Osteocyte (in vitro differentiated cells): ENCODE measurements around the gene ANKRD53. TPM values are rescaled to one million over a fixed set of nuclear protein-coding genes. Genes with fewer than 3 reads are reported as not detected.

Source experiments
- DNase-seq: peaks from one replicate; pipeline ENCODE4 v3.0.0; 2021; ENCODE audit warnings: mixed read lengths; ENCODE audit not compliant: unreplicated experiment; ENCODE audit errors: extremely low spot score
- H3K27ac Mint-ChIP-seq: one replicate; pipeline ENCODE4 v1.8.0; 2021; ENCODE audit warnings: mild to moderate bottlenecking, mixed read lengths; ENCODE audit not compliant: unreplicated experiment
- H3K27me3 Mint-ChIP-seq: one replicate; pipeline ENCODE4 v1.8.0; 2021; ENCODE audit warnings: mixed read lengths; ENCODE audit not compliant: unreplicated experiment
- H3K36me3 Mint-ChIP-seq: one replicate; pipeline ENCODE4 v1.8.0; 2021; ENCODE audit warnings: mixed read lengths; ENCODE audit not compliant: unreplicated experiment
- H3K4me1 Mint-ChIP-seq: one replicate; pipeline ENCODE4 v1.8.0; 2021; ENCODE audit warnings: mixed read lengths; ENCODE audit not compliant: unreplicated experiment
- H3K4me3 Mint-ChIP-seq: one replicate; pipeline ENCODE4 v1.8.0; 2021; ENCODE audit warnings: mild to moderate bottlenecking, moderate library complexity, mixed read lengths; ENCODE audit not compliant: unreplicated experiment
- H3K9me3 Mint-ChIP-seq: one replicate; pipeline ENCODE4 v1.8.0; 2021; ENCODE audit warnings: mixed read lengths; ENCODE audit not compliant: unreplicated experiment
- CTCF ChIP-seq: fragments of 200-600 bp; sonication (generic); IDR thresholded peaks from 2 replicates; pipeline ENCODE4 v1.5.0; 2021; ENCODE audit warnings: antibody characterized with exemption, mild to moderate bottlenecking, moderate library complexity
- total RNA-seq: library from RNA; stranded (reverse); gene quantifications from 2 replicates; pipeline ENCODE4 v1.2.1, GENCODE V29; 2021

The ANKRD53 gene
- total RNA-seq, 1 donor from 2014 or later = 2.7 TPM

DNA sequence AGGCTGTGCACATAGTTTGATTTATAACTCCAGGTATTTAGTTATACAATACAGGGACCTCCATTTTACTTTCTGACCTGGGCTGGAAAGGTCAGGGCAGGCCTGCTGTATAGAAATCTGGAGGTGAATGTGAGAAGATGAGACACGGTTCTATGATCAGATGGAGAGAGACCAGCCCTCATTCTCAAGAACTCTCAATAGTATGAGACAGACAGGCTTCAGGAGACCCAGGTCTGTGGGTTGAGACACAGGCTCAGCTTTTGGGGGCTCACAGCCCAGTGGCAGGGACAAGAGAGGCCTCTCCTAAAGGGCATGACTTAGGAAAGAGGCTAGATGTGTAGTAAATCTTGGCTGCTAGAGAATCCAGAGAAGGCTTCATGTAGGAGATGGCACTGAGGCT lies 43.4 kb upstream of the ANKRD53 start:
- DNase-seq = peak; percentile 34
- Mint-ChIP-seq H3K36me3 (peaks cover 8% of the 10 kb centered on the region), H3K4me3 (no peak overlapping the region), H3K27me3 (no peaks in the 10 kb centered on the region), H3K4me1 (no peaks in the 10 kb centered on the region), H3K9me3 (no peaks in the 10 kb centered on the region), H3K27ac (no peak overlapping the region)
- no peak for TF ChIP-seq CTCF

- TF ChIP-seq CTCF = no peak
- peak; percentile 53 for DNase-seq
- no peak within 1 kb of the TSS for H3K27ac Mint-ChIP-seq
- H3K4me1 Mint-ChIP-seq = no peaks in the 10 kb centered on the region
- peaks cover 8% of the 10 kb centered on the region for H3K36me3 Mint-ChIP-seq
- H3K9me3 Mint-ChIP-seq = no peaks in the 10 kb centered on the region
- H3K27me3 Mint-ChIP-seq = no peaks in the 10 kb centered on the region
- H3K4me3 Mint-ChIP-seq = no peak within 1 kb of the TSS
Observed at GRCh38 chr2:70935468-70936164, 42.8 kb upstream of the ANKRD53 start, which contains the start of gene ATP6V1B1. ATP6V1B1 (plus strand) TSS chr2:70935900; CDS start chr2:70935955, 55 bp downstream.

DNA sequence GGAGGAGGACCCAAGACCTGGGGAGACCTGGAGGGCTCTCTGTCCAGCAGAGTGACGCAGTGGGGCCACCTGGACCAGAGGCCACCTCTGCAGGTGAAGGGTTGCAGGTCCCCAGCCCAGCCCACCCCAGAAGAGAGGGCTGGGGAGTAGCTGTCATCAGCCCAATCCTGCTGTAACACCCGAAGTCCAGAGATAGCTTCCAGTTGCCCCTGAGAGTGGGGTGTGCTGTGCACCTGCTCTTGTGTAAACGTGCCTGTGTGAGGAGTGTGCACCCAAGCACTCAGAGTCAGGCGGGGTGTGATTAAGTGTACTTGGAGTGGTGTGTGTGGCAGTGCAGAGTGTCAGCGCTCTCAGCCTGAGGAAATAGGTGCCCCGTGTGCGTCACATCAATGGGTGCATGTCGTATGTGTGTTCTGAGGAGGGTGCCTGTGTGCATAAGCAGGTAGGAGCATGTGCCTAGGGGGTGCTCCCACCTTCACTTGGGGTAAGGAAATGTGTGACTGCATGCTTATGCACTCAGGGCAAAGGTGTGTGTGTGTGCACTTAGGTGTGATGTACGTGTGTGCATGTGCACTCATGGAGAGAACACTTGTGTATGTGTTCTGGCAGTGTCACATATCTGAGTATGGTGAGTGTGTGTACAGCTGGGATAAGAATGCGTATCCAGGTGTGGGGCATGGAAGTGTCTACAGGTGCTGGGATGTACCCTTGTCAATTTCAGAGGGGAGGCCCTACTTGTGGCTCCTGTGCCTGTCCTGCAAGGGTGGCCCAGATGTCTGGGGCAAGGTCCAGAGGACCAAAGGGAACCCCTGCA lies 42.1 kb upstream of the ANKRD53 start:
- peak; percentile 65 for DNase-seq
- no peak overlapping the region for H3K27ac Mint-ChIP-seq
- H3K4me1 Mint-ChIP-seq = no peaks in the 10 kb centered on the region
- H3K27me3 Mint-ChIP-seq = no peaks in the 10 kb centered on the region
- TF ChIP-seq CTCF = no peak
- H3K9me3 Mint-ChIP-seq = no peaks in the 10 kb centered on the region
- H3K36me3 Mint-ChIP-seq = peaks cover 8% of the 10 kb centered on the region
- H3K4me3 Mint-ChIP-seq = no peak overlapping the region

- DNase-seq = peak; percentile 76
- Mint-ChIP-seq H3K27ac (no peak overlapping the region), H3K27me3 (no peaks in the 10 kb centered on the region)
Observed at GRCh38 chr2:70936979-70937811, 41.2 kb upstream of the ANKRD53 start.

More at GRCh38 chr2:70936979-70937811, 41.2 kb upstream of the ANKRD53 start:
- Mint-ChIP-seq H3K4me3 (no peak overlapping the region), H3K9me3 (no peaks in the 10 kb centered on the region), H3K36me3 (peaks cover 5% of the 10 kb centered on the region), H3K4me1 (no peaks in the 10 kb centered on the region)
- TF ChIP-seq CTCF = no peak
